ENCODE data around the gene MUC12.
"Not testable (repeated sequence)": the region's sequence is repeated elsewhere in the genome, so short reads cannot be mapped to it uniquely, and the experiment has no call there.

The MUC12 gene

DNA sequence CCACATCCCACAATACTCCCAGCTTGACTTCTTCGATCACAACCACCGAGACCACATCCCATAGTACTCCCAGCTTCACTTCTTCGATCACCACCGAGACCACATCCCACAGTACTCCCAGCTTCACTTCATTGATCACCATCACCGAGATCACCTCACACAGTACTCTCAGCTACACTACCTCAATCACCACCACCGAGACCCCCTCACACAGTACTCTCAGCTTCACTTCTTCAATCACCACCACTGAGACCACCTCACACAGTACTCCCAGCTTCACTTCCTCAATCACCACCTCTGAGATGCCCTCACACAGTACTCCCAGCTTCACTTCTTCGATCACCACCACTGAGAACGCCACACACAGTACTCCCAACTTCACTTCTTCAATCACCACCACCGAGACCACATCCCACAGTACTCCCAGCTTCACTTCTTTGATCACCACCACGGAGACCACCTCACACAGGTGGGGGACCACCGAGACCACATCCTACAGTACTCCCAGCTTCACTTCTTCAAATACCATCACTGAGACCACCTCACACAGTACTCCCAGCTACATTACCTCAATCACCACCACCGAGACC, 11.4 kb upstream of the MUC12 start:
- FAIRE-seq = no peak

GRCh38 chr7:100959894-100960293, 9.5 kb upstream of the MUC12 start:
- FAIRE-seq = no peak

GRCh38 chr7:100962537-100962936, 6.8 kb upstream of the MUC12 start:
- FAIRE-seq = no peak

- no peak for FAIRE-seq
Measured at GRCh38 chr7:100963386-100963785, 6.0 kb upstream of the MUC12 start.

DNA sequence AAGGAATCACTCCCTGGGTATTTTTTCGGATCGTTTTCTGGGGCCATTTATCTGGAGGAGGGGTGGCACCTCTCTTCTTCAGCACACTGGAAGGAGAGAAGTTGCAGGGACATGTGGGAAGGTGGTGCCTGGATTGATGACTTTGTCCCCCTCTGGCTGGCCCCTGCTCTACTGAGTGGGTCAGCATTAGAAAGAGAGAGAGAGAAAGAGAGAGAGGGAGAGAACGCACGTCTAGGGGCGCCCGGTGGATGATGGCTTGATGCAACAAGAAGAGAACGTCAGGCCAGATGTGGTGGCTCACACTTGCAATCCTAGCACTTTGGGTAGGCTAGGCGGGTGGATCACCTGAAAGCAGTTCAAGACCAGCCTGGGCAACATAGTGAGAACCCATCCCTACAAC, 5.5 kb upstream of the MUC12 start:
- no peak for FAIRE-seq

GRCh38 chr7:100964630-100965029, 4.7 kb upstream of the MUC12 start:
- FAIRE-seq = no peak

- no peak for FAIRE-seq
Measured at GRCh38 chr7:100965045-100965722, 4.2 kb upstream of the MUC12 start.

DNA sequence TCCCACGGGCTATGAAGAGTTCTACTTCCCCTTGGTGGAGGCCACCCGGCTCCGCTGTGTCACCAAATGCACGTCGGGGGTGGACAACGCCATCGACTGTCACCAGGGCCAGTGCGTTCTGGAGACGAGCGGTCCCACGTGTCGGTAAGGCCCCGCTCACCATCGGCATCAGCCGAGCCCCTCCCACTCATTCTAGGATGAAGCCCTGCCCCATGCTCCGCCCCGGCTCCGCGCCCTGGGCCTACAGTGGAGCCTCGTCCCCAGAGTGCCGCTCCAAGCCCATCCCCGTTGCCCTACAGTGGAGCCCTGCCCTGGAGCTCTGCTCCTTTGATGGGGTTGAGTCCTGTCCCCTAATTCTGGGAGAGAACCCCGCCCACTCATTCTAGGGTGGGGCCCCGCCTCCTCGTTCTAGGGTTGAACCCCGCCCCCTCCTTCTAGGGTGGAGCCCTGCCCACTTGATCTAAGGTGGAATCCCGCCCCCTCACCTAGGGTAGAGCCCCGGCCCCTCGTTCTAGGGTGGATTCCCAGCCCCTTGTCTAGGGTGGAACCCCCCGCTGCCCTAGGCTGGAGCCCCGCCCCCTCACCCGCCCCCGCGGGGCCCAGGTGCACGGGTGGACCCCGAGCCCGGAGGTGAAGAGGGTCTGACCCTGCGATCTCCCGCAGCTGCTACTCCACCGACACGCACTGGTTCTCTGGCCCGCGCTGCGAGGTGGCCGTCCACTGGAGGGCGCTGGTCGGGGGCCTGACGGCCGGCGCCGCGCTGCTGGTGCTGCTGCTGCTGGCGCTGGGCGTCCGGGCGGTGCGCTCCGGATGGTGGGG, 3.4 kb upstream of the MUC12 start:
- FAIRE-seq = no peak

- no peak for FAIRE-seq
Measured at GRCh38 chr7:100966542-100967291, 2.6 kb upstream of the MUC12 start.

DNA sequence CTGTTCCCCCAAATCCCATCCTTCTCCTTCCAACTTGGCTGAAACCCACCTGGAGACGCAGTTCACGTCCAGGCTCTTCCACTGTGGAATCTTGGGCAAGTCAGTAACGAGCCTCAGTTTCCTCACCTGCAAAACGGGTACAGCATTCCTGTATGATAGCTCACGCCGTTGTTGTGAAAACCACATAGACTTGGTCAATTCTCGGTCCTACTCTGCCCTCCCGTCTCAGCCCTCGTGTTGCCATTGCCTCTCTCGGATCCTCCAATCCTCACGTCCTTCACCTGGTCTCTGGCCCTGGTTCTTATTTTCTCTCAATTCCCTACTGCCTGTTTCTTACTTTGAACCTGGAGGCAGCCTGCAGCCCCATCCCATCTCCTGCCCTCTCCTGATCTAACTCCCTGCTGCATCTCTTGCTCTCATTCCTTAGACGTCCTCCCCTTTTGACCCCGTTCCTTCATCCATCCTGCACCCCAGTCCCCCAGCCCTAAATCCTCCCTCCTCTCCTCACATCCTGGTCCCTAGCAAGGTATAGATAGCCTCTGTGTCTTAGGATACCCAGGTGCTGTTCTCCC, 2.0 kb upstream of the MUC12 start:
- no peak for FAIRE-seq

GRCh38 chr7:100968031-100968430, 1.3 kb upstream of the MUC12 start:
- FAIRE-seq = no peak

- no peak for FAIRE-seq
Measured at GRCh38 chr7:100968650-100969049, 715 bp upstream of the MUC12 start.

GRCh38 chr7:100971111-100972001, 2.0 kb downstream of the MUC12 start:
- FAIRE-seq = no peak

DNA sequence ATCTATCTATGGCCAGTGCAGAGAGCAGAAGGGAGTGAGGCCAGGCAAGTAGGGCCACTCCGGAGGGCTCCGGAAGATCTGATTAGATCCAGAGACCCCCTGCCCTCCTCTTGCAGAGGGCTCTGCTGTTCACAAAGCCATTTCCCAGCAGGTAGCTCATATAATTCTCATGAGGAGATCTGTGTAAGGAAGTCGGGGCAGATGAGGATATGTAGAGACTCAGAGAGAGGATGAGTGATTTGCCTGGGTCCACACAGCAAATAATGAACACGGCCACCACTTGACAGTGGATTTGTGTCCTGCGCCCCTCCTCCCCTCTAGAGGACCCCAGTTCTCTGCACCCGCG, 2.6 kb downstream of the MUC12 start:
- no peak for FAIRE-seq

DNA sequence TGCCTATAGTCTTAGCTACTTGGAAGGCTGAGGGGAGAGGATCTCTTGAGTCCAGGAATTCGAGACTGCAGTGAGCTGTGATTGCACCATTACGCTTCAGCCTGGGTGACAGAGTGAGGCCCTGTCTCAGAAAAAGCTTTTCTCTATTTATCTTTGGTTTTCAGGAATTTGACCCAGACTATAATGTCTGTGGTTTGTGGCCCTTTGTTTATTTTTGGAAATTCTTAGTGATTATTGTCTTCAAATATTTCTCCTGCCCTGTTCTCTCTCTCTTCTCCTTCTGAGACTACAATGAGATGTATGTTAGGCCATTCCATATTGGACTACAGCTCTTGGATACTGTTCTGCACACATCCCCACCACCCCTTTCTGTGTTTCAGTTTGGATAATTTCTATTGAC, 4.7 kb downstream of the MUC12 start:
- no peak for FAIRE-seq

GRCh38 chr7:100975371-100975821, 6.0 kb downstream of the MUC12 start:
- peak; percentile 93 for FAIRE-seq

DNA sequence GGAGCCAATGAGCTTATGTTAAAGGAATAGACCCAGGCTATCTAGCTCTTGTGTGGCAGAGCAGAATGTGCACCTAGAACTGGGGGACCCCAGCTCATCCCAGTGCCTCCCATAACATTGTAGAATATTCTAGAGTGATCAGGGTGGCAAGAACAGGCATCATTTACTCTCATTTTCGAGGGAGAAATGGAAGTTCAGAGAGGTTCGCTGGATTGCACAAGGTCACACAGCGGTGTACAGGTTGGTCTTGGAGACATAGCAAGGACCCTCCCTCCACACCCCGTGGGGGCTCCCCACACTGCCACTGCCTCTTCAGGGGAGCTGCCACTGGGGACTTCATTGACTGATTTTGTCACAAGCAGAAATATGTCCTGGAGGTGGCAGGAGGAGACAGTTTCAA, 8.9 kb downstream of the MUC12 start:
- FAIRE-seq = no peak

- peak; percentile 80 for FAIRE-seq
Measured at GRCh38 chr7:100983451-100984187, 14.3 kb downstream of the MUC12 start.

- not testable (repeated sequence) for FAIRE-seq
Measured at GRCh38 chr7:100984241-100984918, 15.0 kb downstream of the MUC12 start.

- FAIRE-seq = not testable (repeated sequence)
Measured at GRCh38 chr7:100985033-100985797, 15.8 kb downstream of the MUC12 start.
